DOHH2 (cell line): Measurements from ENCODE around the gene CD300H.

ENCODE experiments used
- CTCF ChIP-seq: fragments of 200-600 bp; sonication (generic); IDR thresholded peaks from one replicate; pipeline ENCODE4 v1.5.1; 2014; ENCODE audit warnings: antibody characterized with exemption, mild to moderate bottlenecking, low read depth, low read length; ENCODE audit not compliant: poor library complexity, severe bottlenecking
- EZH2phosphoT487 ChIP-seq: fragments of 200-600 bp; sonication (generic); IDR thresholded peaks from 2 replicates; pipeline ENCODE4 v1.6.1; 2017; ENCODE audit warnings: borderline replicate concordance, mild to moderate bottlenecking, antibody characterized with exemption, low read length, moderate library complexity, mixed read lengths

- TF ChIP-seq CTCF, result no peak
- no peak for TF ChIP-seq EZH2phosphoT487
These were observed 51.4 kb downstream of the CD300H start for GRCh38 chr17:74515941-74516340.
